Measurements from ENCODE around the gene INSM1. TPM values are rescaled to one million over a fixed set of nuclear protein-coding genes. Genes with fewer than 3 reads are reported as not detected.

INSM1 gene
- total RNA-seq, 6 experiments from 2014 or later = not detected

- no peak for DNase-seq
- no peak for TF ChIP-seq CTCF (IDR thresholded peaks at IDR 0.05)
- Mint-ChIP-seq H3K27me3 (ENCODE audit: insufficient read depth) (peaks cover 9% of the 10 kb centered on the region), H3K9me3 (no peaks in the 10 kb centered on the region), H3K27ac (no peak overlapping the region), H3K4me3 (no peak overlapping the region), H3K36me3 (ENCODE audit: low read depth) (no peaks in the 10 kb centered on the region), H3K4me1 (ENCODE audit: low read depth) (no peaks in the 10 kb centered on the region)
These were observed 42.8 kb downstream of the INSM1 start for GRCh38 chr20:20410678-20411077.

GRCh38 chr20:20411402-20411801 lies 43.5 kb downstream of the INSM1 start:
- TF ChIP-seq CTCF (IDR thresholded peaks at IDR 0.05) = no peak
- no peaks in the 10 kb centered on the region for H3K36me3 Mint-ChIP-seq (ENCODE audit: low read depth)
- H3K27ac Mint-ChIP-seq = no peak overlapping the region
- no peaks in the 10 kb centered on the region for H3K9me3 Mint-ChIP-seq
- no peak for DNase-seq
- no peak overlapping the region for H3K4me3 Mint-ChIP-seq
- no peaks in the 10 kb centered on the region for H3K4me1 Mint-ChIP-seq (ENCODE audit: low read depth)
- peaks cover 11% of the 10 kb centered on the region for H3K27me3 Mint-ChIP-seq (ENCODE audit: insufficient read depth)

- Mint-ChIP-seq H3K36me3 (ENCODE audit: low read depth) (no peaks in the 10 kb centered on the region), H3K4me3 (no peak overlapping the region), H3K9me3 (no peaks in the 10 kb centered on the region), H3K27ac (no peak overlapping the region), H3K27me3 (ENCODE audit: insufficient read depth) (peaks cover 13% of the 10 kb centered on the region), H3K4me1 (ENCODE audit: low read depth) (no peaks in the 10 kb centered on the region)
- no peak for DNase-seq
- TF ChIP-seq CTCF (IDR thresholded peaks at IDR 0.05) = no peak
These were observed 43.9 kb downstream of the INSM1 start for GRCh38 chr20:20411836-20412235.

- H3K4me1 Mint-ChIP-seq (ENCODE audit: low read depth) = no peaks in the 10 kb centered on the region
- H3K27me3 Mint-ChIP-seq (ENCODE audit: insufficient read depth) = peaks cover 13% of the 10 kb centered on the region
- H3K4me3 Mint-ChIP-seq = no peak overlapping the region
- no peak for DNase-seq
- TF ChIP-seq CTCF (IDR thresholded peaks at IDR 0.05) = no peak
- no peak overlapping the region for H3K27ac Mint-ChIP-seq
- no peaks in the 10 kb centered on the region for H3K9me3 Mint-ChIP-seq
- H3K36me3 Mint-ChIP-seq (ENCODE audit: low read depth) = no peaks in the 10 kb centered on the region
These were observed 44.8 kb downstream of the INSM1 start for GRCh38 chr20:20412750-20413149.

GRCh38 chr20:20413810-20414281 lies 45.9 kb downstream of the INSM1 start:
- no peaks in the 10 kb centered on the region for H3K36me3 Mint-ChIP-seq (ENCODE audit: low read depth)
- H3K4me3 Mint-ChIP-seq = no peak overlapping the region
- no peaks in the 10 kb centered on the region for H3K4me1 Mint-ChIP-seq (ENCODE audit: low read depth)
- H3K27ac Mint-ChIP-seq = no peak overlapping the region
- no peak for TF ChIP-seq CTCF (IDR thresholded peaks at IDR 0.05)
- H3K27me3 Mint-ChIP-seq (ENCODE audit: insufficient read depth) = peaks cover 13% of the 10 kb centered on the region
- no peak for DNase-seq
- H3K9me3 Mint-ChIP-seq = no peaks in the 10 kb centered on the region

Data from HFFc6 (cell line).